GM21723 (cell line): ENCODE measurements around the gene ZNF248.
"Not testable (repeated sequence)": the region's sequence is repeated elsewhere in the genome, so short reads cannot be mapped to it uniquely, and the experiment has no call there.

Experiments used
- ATAC-seq: cut with Tn5 transposase; IDR thresholded peaks from one replicate; pipeline ENCODE4 v1.9.1; 2021; ENCODE audit warnings: mild to moderate bottlenecking, moderate library complexity; ENCODE audit not compliant: unreplicated experiment

ZNF248 gene

GRCh38 chr10:37747081-37747480 is 110.3 kb downstream of the ZNF248 start:
- ATAC-seq = no peak

GRCh38 chr10:37741831-37742230 is 115.6 kb downstream of the ZNF248 start:
- ATAC-seq = no peak

- ATAC-seq = no peak
Measured at GRCh38 chr10:37739181-37739580, 118.2 kb downstream of the ZNF248 start.

- ATAC-seq = not testable (repeated sequence)
Measured at GRCh38 chr10:37738241-37738640, 119.2 kb downstream of the ZNF248 start.

- no peak for ATAC-seq
Measured at GRCh38 chr10:37737336-37737735, 120.1 kb downstream of the ZNF248 start.

- ATAC-seq = no peak
Measured at GRCh38 chr10:37736120-37736519, 121.3 kb downstream of the ZNF248 start.

GRCh38 chr10:37734971-37735370 is 122.4 kb downstream of the ZNF248 start:
- ATAC-seq = no peak
